HG03571 (cell line): ENCODE measurements around the gene PRKAG2.

Experiments
- ATAC-seq: cut with Tn5 transposase; IDR thresholded peaks from one replicate; pipeline ENCODE4 v1.9.1; 2021; ENCODE audit not compliant: unreplicated experiment

The PRKAG2 gene

GRCh38 chr7:151662251-151662826 lies 214.6 kb downstream of the PRKAG2 start:
- no peak for ATAC-seq

- no peak for ATAC-seq
Measured at GRCh38 chr7:151661587-151661986, 215.3 kb downstream of the PRKAG2 start.

GRCh38 chr7:151660141-151660540 lies 216.8 kb downstream of the PRKAG2 start:
- ATAC-seq, result no peak

GRCh38 chr7:151659219-151659618 lies 217.7 kb downstream of the PRKAG2 start:
- ATAC-seq, result no peak

GRCh38 chr7:151658778-151659177 lies 218.1 kb downstream of the PRKAG2 start:
- no peak for ATAC-seq

GRCh38 chr7:151657173-151657572 lies 219.7 kb downstream of the PRKAG2 start:
- ATAC-seq, result no peak

GRCh38 chr7:151655555-151655954 lies 221.4 kb downstream of the PRKAG2 start:
- ATAC-seq, result no peak

- ATAC-seq, result no peak
Measured at GRCh38 chr7:151652111-151652510, 224.8 kb downstream of the PRKAG2 start.

- no peak for ATAC-seq
Measured at GRCh38 chr7:151650161-151650560, 226.8 kb downstream of the PRKAG2 start.

GRCh38 chr7:151648429-151648828 lies 228.5 kb downstream of the PRKAG2 start:
- no peak for ATAC-seq

GRCh38 chr7:151647874-151648273 lies 229.0 kb downstream of the PRKAG2 start:
- ATAC-seq, result no peak

- ATAC-seq, result no peak
Measured at GRCh38 chr7:151647006-151647405, 229.9 kb downstream of the PRKAG2 start.

- ATAC-seq, result no peak
Measured at GRCh38 chr7:151645311-151645710, 231.6 kb downstream of the PRKAG2 start.

- no peak for ATAC-seq
Measured at GRCh38 chr7:151644554-151644953, 232.4 kb downstream of the PRKAG2 start.

GRCh38 chr7:151642746-151643145 lies 234.2 kb downstream of the PRKAG2 start:
- ATAC-seq, result no peak

GRCh38 chr7:151641587-151641986 lies 235.3 kb downstream of the PRKAG2 start:
- ATAC-seq, result no peak

- no peak for ATAC-seq
Measured at GRCh38 chr7:151637781-151638261, 239.1 kb downstream of the PRKAG2 start.

- ATAC-seq, result no peak
Measured at GRCh38 chr7:151634643-151635042, 242.3 kb downstream of the PRKAG2 start.

GRCh38 chr7:151633516-151633812 lies 243.5 kb downstream of the PRKAG2 start:
- ATAC-seq, result no peak

- peak; percentile 49 for ATAC-seq
Measured at GRCh38 chr7:151632750-151633515, 244.0 kb downstream of the PRKAG2 start.

GRCh38 chr7:151631953-151632749 lies 244.8 kb downstream of the PRKAG2 start:
- ATAC-seq, result peak; percentile 68

GRCh38 chr7:151631570-151631952 lies 245.4 kb downstream of the PRKAG2 start:
- no peak for ATAC-seq
